Activated T-helper 1 cell treated with anti-CD3 and anti-CD28 coated beads, Interleukin-2, amount 50 U/mL, for 16 hours (primary cell): ENCODE measurements around the gene FER1L5.
A peak's percentile ranks its signal among the peaks of the same experiment; 100 is the strongest.
"Not testable (repeated sequence)": the region's sequence is repeated elsewhere in the genome, so short reads cannot be mapped to it uniquely, and the experiment has no call there.

Source experiments
- DNase-seq, 2 donors: peaks; one replicate each; pipeline ENCODE4 v3.0.0-alpha.2; 2020; ENCODE audit warnings: low read depth in 1 of 2, low spot score in 1 of 2

The FER1L5 gene

DNA sequence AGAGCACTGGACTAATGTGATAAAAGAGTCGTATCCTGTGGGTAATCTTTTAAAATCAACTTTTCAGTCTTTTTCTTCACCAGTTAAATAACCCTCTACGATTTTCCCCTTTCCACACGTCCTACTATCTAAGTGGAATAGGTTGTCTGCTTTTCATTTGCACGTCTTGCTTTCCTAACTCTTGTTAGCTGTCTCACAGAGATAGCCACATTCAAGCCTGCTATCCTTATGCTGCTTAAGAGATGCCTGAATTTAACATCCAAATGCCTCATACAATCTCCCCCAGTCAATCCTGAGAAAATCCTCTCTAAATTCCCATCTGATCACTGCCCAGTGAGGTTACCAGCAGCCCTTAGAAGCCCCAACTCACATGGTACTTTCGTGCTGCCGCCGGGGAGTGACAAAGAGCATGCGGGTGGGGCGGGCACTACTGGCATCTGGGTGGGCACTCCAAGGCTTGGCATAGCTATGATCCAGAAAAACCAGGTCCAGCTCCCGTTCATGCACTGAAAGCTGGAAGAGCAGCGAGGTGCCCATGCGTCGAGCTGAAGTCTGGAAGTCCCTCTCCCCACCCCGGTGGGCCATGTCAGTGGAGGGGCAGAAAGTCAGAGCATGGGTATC, 5.9 kb upstream of the FER1L5 start:
- no peak for DNase-seq

DNA sequence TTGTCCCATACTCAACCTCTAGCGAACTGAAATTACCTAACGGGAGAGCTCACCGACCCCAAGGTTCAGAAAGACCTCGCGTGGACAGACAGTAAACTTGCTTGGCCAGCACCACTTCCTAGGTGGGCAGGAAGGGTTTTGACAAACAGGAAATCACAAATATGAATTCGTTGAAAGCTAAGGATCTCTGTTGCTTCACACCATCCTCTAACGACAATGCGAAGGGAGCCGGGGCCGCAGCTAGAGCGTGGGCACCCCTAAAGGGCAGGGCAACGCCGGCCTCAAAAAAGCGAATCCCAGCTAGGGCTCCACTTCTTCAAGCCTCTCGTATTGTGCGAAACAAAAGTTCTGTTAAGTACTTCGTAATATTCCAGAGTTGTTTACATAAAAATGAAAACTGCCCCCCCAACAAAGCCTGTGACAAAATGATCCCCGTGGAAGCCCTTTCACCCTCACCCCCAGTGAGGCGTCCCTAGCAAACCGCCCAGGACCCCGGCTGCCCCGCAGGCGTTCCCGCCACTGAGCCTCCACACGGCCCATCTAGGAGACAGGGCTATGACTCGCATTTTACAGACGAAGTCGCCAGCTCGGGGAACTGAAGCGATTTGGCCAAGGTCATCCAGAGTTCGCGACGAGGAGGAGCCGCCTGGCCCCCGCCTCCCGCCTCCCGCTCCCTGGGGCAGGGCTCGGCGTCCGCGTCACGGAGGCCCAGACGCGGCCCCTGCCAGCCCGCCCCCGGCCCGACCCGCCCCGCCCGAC, 5.0 kb upstream of the FER1L5 start:
- peak; percentile 52 to 71 for DNase-seq

DNA sequence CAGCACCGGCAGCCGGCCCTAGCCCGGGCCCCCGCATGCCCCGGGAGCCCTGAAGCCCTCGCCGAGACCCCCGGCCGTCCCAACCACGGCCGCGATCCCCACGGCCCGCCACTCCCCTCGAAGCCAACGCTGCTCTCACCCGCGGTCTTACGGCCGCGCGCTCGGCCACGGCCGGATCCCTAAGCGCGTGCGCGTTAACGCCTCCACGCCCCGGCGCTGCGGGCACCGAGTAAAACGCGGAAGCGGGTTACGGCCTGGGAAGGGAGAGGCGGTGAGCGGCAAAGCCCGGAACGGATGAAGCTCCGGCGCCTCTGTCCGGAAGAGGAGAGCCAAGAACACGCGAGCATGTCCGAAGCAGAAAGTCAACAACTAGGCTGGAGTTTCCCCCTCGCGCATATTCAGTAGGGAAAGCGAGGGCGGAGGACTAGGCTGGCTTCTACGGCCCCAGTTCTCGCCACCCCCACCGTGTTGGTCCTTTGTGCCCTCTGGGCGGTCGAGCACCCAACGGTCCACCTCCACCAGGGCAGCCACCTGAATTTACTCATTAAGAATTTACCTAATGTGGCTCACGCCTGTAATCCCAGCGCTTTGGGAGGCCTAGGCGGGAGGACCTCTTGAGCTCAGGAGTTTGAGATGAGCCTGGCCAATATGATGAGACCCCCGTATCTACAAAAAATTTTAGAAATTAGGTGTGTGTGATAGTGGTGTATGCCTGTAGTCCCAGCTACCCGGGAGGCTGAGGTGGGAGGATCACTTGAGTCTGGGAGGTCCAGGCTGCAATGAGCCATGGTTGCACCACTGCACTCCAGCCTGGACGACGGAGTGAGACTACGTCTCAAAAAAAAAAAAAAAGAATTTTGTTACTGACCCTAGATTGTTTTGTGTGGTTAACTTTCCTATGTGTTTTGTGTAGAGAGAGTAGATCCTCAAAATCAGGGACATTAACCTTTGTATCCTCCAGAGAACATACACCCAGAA, 4.1 kb upstream of the FER1L5 start, which contains the start of gene KANSL3:
Gene KANSL3 (minus strand): TSS at position 169 of the 978 bp plus-strand sequence. CDS start 1,177 bp downstream, outside the sequence.
- peak; percentile 78 to 86 for DNase-seq

DNA sequence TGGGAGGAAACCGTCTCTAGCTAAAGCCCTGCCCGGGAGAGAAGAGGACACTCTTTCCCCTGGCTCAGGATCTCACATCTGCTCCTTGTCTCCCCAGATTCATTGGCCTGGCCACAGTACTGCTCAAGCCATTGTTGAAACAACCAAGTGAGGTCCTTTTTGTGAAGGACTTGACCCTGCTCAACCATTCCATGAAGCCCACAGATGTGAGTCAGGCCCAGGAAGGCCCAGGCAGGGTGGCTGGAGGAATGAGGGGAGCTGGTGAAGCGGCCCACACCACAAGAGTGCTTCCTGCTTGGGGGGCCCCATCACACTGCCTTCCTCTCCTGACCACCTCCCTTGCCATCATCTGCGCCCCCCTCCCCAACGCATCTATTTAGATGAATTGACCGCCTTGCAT, 5.1 kb downstream of the FER1L5 start:
- DNase-seq, result no peak

DNA sequence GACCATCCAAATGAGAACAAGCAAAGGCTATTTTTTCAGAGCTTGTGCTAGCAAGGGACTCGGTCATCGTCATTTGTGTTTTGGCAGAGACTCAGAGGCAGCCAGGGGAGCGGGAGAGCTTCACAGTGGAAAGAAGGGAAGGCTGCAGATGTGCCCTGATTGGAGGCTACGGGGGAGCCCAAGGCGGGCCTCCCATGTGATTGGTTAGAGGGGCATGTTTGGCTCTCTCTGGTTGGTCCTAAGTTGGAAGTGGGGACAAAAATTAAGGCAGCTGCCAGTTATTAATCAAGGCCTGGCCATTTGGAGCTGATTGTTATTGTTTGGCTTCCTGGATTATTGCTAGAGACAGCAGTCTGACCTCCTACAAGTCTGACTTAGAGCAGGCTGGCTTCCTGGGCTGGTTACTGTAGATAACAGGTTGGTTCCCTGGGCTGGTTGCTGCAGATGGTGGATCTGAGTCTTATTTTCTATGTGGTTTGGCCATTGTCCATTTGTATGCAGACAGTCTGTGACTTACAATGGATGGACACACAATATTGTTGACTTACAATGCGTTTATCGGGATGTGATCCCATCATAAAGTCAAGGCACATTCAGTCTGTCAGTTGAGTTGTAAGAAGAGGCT, 5.9 kb downstream of the FER1L5 start:
- no peak for DNase-seq

DNA sequence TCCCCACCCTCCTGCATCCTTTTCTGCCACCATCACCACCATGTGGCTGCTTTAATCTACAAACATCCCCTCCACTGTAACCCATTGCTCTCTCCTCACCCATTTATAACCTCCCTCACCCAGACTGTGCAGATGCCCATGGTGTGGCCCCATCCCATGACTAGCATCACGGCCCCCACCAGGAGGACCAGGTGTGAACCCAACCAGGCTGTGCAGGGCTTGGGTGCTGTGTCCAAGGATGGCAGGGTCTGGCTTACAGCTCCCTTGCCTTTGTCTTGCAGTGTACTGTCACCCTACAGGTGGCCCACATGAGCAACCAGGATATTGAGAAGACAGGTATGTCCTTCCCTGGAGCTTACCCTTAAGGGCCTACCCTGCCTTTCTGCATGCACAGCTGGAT, 6.8 kb downstream of the FER1L5 start:
- DNase-seq, result no peak

DNA sequence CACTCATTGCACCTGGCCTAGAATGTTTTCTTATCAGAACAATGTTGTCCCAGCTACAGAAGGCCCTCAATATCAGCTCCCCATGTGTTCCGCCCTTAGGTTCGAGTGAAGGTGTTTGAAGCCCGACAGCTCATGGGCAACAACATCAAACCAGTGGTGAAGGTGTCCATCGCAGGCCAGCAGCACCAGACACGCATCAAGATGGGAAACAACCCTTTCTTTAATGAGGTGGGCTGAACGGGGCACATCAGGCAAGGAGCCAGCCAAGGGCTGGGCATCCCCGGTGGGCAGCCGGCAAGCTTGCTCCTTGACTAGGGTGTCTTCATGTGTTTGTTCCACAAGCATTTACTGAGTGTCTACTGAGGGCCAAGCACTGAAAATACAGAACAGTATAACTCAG, 9.2 kb downstream of the FER1L5 start:
- no peak for DNase-seq

DNA sequence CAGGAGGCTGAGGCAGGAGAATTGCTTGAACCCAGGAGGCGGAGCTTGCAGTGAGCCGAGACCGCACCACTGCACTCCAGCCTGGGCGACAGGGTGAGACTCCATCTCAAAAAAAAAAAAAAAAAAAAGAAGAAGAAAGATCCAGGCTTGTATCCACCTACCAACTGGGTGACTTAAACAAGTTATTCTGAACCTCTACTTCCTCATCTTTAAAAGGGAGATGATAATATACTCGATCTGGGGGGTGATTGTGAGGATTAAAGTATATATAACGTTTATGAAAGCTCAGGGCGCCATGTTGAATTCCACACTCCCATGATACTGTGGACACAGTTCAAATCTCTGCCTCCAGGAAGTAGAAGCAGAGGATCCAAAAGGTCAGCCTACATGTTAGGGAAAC, 12.2 kb downstream of the FER1L5 start:
- not testable (repeated sequence) for DNase-seq

DNA sequence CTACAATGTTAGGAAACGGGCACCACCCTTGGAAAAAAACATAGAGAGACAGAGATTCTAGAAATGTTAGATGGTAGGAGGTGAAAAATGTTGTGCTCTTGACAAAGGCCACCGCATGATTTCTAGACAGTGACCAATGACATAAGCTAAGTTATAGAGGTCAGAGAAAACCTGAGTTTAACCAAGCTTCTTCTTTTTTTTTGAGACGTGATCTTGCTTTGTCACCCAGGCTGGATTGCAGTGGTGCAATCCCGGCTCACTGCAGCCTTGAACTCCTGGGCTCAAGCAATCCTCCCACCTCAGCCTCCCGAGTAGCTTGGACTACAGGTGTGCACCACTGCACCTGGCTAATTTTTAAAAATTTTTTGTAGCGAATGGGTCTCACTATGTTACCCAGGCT, 13.0 kb downstream of the FER1L5 start:
- no peak for DNase-seq

DNA sequence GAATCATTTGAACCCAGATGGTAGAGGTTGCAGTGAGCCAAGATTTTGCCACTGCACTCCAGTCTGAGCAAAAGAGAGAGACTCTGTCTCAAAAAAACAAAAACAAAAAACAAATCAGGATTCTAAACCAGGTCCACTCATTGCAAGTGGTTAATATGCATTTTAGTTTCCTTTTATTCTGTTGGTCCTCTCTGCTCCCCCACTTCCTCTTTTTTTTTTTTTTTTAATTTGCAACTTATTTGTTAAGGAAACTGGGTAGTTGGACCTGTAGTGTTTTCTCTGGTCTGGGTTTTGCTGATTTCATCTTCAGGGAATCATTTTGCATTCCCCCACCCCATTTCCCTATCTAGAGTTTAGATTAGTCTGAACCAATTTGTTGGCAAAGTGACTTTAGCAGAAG, 14.0 kb downstream of the FER1L5 start:
- DNase-seq, result no peak

DNA sequence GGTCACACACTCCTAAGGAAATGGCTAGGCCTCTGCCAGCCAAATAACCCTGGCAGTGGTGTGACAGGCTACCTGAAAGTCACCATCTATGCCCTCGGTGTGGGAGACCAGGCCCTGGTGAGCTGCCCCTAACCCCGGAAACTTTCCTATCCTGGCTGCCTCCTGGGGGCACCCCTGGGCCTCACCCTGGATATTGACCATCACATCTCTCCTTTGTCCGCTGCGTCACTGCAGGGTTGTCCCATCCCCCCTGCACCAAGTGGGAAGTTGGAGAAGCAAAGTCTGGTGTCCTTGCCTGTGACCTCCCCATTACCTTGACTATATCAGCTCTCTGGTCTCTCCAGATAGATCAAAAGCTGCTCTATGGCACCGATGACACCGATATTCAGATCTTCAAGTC, 18.8 kb downstream of the FER1L5 start:
- no peak for DNase-seq

DNA sequence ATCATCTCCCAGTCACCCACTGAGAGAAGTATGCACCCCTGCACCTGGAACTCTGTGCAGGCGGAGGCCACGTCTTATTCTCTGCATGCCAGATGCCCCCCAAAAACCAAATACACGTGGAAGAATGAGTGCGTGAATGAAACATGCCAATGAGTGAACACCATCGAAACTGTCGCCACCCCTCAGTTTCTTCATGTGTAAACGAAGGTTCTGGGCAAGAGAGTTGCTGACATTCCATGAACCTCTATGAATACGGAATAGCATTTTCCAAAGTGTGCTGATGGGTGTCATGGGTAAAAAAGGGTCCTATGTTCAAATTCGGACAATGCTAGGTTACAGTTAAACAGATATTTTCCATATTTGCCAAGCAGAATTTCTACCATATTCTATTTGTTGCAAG, 19.8 kb downstream of the FER1L5 start:
- no peak for DNase-seq

DNA sequence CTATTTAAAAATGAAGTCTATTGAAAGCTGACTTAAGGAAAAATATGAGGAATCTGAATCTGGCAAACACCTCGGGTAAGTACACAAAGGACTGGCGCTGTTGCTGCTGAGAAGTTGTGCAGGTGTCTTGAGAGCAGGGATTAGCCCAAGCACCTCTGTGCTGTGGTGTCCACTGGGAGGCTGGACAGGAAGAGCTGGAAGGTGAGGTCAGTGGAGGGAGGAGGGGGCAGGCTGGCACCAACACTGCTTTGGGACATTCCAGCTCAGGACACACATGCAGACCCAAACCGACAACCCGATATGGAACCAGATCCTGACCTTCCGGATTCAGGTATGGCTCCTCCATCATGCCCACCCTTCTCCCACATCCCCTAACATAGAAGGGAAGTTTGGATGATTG, 20.6 kb downstream of the FER1L5 start:
- no peak for DNase-seq

DNA sequence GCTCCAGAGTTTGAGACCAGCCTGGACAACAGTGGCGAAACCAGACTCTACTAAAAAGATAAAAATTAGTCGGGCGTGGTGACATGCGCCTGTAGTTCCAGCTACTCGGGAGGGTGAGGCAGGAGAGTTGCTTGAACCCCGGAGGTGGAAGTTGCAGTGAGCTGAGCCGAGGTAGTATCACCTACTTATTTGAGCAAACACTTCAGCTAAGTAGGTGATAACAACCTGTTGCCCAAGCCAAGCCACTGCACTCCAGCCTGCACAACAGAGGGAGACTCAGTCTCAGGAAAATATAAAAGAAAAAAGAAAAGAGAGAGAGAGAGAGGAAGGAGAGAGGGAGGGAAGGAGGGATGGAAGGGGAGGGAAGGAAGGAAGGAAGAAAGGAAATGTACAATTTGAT, 21.3 kb downstream of the FER1L5 start:
- no peak for DNase-seq

DNA sequence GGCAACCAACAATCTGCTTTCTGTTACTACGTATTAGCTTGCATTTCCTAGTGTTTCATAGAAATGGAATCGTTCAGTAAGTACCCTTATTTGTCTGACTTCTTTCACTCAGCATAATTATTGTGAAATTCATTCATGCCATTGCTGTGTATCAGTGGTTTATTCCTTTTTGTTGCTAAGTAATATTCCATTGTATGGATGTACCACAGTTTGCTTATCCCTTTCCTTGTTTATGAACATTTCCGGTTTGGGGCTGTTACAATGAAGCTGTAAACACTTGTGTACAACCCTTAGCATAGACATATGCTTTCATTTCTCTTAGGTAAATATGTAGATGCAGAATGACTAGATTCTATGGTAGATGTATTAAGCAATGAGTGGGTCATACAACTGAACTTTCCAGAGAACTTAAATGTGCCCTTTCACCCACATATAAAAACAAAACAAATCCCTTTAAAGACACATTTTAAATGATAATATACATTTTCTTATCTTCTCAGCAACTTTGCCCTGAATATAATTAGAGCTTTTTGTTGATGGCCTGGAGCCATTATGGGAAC, 21.9 kb downstream of the FER1L5 start:
- no peak for DNase-seq

DNA sequence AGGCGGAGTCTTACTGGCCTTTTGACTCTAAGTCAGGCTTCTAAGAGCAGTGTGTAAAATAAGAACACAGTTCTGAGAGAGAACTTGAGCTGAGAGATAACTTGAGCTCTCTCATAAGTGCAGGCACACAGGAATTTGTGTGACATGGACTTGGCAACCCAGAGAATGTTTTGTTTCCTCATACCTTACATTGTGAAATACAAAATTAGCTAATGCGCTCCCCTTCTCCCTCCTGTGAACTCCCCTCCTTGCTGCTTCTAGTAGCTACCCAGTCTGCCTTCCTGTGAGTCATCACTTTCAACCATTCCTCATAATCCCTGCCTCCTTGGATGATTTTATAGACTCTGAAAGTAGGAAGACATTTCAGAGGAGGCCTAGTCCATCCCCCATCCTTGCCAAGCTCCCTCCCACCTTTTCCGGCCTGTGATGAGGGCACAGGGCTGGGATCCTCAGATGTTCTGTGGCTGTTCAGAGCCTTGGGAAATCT, 22.6 kb downstream of the FER1L5 start:
- no peak for DNase-seq

DNA sequence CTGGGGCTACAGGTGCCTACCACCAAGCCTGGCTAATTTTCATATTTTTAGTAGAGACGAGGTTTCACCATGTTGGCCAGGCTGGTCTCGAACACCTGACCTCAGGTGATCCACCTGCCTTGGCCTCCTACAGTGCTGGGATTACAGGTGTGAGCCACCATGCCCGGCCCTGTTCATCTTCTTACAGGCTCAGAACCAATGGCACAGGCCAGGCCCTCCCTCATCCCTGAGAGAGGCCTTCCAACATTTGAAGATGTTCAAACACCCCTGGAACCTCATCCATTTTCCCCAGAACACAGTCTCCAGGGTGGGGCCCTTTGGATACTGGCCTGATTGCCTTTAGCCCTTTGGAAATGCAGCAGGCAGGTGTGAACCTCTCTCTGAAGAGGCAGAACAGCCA, 23.2 kb downstream of the FER1L5 start:
- not testable (repeated sequence) for DNase-seq

DNA sequence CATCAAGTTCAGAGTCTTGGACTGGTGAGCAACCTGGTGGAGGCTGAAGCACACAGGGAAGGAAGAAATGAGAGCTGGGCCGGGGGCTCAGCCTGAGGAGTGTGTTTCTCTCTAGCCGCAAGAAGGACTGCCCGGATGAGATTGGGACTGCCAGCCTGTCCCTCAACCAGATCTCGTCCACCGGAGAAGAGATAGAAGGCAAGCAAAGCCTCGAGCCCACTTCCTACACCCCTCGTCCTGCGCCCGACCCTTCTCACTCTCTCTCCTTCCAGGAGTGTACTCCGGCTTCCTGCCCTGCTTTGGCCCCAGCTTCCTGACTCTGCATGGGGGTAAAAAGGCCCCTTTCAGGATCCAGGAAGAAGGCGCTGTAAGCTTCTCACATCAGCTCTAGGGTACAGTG, 26.2 kb downstream of the FER1L5 start:
- no peak for DNase-seq

DNA sequence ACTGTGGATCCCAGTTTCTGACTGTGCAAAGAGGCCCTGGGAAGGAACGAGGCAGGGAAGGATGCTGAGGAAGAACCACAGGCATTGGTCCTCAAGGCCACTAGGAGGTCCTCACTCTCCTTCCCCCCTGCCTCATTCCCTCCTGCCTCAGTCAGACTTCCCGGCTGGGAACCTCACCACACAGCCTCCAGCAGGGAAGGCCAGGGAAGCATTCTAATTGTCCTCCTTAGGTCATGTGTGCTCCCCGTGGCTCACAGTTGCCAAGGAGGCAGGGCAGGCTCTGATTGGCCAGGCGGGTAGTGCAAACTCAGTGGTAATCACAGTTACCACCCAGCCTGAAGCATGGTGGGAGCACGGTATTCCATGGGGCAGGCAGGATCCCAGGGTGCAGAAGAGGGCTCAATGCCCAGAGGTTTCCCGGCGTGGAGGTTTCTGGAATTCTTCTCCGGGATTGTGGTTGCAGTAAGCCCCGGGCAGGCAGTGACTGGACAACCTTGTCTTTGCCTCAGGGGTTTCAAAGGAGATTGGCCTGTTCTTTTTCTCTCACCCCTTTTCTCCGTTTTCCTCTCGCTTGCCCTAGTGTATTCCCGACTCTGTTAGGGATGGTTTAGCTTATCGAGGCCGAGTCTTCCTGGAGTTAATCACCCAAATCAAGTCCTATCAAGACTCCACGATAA, 27.1 kb downstream of the FER1L5 start:
- DNase-seq, result no peak

DNA sequence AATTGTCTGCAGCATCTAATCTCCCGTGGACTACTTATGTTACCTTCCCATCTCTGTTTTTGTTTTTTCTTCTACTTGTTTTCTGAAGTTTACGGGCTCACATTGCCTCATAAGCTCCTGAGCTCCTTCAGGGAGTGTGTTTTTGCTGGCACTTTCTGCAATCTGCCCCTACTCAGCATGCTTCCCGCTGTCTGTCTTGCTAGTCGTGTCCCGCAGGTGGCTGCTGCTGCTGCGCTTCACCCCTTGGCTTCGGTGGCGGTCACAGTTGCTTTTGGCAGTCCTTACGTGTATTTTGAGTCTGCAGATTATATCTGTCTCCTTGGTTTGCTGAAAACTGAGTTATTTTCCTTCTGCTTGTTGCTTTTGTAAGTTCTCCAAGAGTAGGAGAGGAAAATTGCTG, 37.3 kb downstream of the FER1L5 start:
- DNase-seq, result no peak
